SK-N-SH (cell line): ENCODE measurements around the gene STX2. TPM values are rescaled to one million over a fixed set of nuclear protein-coding genes. Genes with fewer than 3 reads are reported as not detected.

Experiments
- CTCF ChIA-PET: fragments of 300-600, 350-600 bp; formaldehyde crosslinking; extraction: SDS; loops from one replicate; lab custom pipeline; 2021; lab: Yijun Ruan, JAX
- POLR2A ChIA-PET: fragments of 350-600 bp; sonication (Branson Sonifier 250); formaldehyde crosslinking; extraction: SDS; loops from one replicate; lab custom pipeline; 2020; ENCODE audit warnings: antibody characterized with exemption, inconsistent platforms; lab: Yijun Ruan, JAX
- DNase-seq: peaks from one replicate; pipeline ENCODE4 v3.0.0; 2012
- H2AFZ ChIP-seq: fragments of 200-600 bp; sonication (generic); 2 replicates; pipeline ENCODE4 v1.8.1; 2016; ENCODE audit warnings: antibody characterized with exemption, mild to moderate bottlenecking, low read depth
- H3F3A ChIP-seq: fragments of 200-600 bp; sonication (generic); replicated peaks from 2 replicates; pipeline ENCODE3; 2016; ENCODE audit warnings: antibody characterized with exemption, mild to moderate bottlenecking; ENCODE audit not compliant: insufficient read depth
- H3K27ac ChIP-seq, 2 experiments: fragments of 200-500 bp in 1 of 2; fragments of 200-600 bp in 1 of 2; sonication (Bioruptor generic) in 1 of 2; sonication (generic), shearing (Covaris generic) in 1 of 2; 2 replicates each; pipeline versions ENCODE4 v1.5.1 to v1.6.1; 2014 to 2016; ENCODE audit warnings: low read depth in 2 of 2, inconsistent platforms in 1 of 2, low read length in 1 of 2, mild to moderate bottlenecking in 1 of 2, mixed read lengths in 1 of 2
- H3K27me3 ChIP-seq: fragments of 200-600 bp; sonication (generic), shearing (Covaris generic); 2 replicates; pipeline ENCODE4 v1.6.1; 2016; ENCODE audit warnings: mixed run types; ENCODE audit not compliant: insufficient read depth
- H3K36me3 ChIP-seq, 2 experiments: fragments of 200-500 bp in 1 of 2; fragments of 200-600 bp in 1 of 2; sonication (Bioruptor generic) in 1 of 2; sonication (generic) in 1 of 2; replicated peaks in 1 of 2; 2 replicates each; pipeline versions ENCODE3 to v1.5.1; 2014 to 2016; ENCODE audit warnings: low read length in 1 of 2, mild to moderate bottlenecking in 1 of 2; ENCODE audit not compliant: insufficient read depth in 2 of 2, control insufficient read depth in 1 of 2
- H3K4me1 ChIP-seq, 2 experiments: fragments of 200-500 bp in 1 of 2; fragments of 200-600 bp in 1 of 2; sonication (Bioruptor generic) in 1 of 2; sonication (generic), shearing (Covaris generic) in 1 of 2; 2 replicates each; pipeline versions ENCODE4 v1.5.1 to v1.6.1; 2014 to 2016; ENCODE audit warnings: low read depth in 1 of 2, low read length in 1 of 2, mixed run types in 1 of 2; ENCODE audit not compliant: insufficient read depth in 2 of 2, control insufficient read depth in 1 of 2
- H3K4me2 ChIP-seq: fragments of 200-600 bp; sonication (generic), shearing (Covaris generic); 2 replicates; pipeline ENCODE4 v1.6.1; 2017; ENCODE audit warnings: mixed run types
- H3K4me3 ChIP-seq, 2 experiments: fragments of 200-500 bp in 1 of 2; fragments of 200-600 bp in 1 of 2; sonication (Bioruptor generic) in 1 of 2; sonication (generic), shearing (Covaris generic) in 1 of 2; 2 replicates each; pipeline versions ENCODE4 v1.5.1 to v1.8.1; 2014 to 2016; ENCODE audit warnings: low read depth in 2 of 2, inconsistent platforms in 1 of 2, low read length in 1 of 2, mild to moderate bottlenecking in 1 of 2, mixed read lengths in 1 of 2, moderate library complexity in 1 of 2
- H3K79me2 ChIP-seq: fragments of 200-600 bp; sonication (generic); 2 replicates; pipeline ENCODE4 v1.8.1; 2017; ENCODE audit warnings: mild to moderate bottlenecking; ENCODE audit not compliant: insufficient read depth
- H3K9ac ChIP-seq: fragments of 200-600 bp; sonication (generic); 2 replicates; pipeline ENCODE4 v1.6.1; 2017; ENCODE audit warnings: mixed run types
- H3K9me2 ChIP-seq: fragments of 200-600 bp; sonication (generic); 2 replicates; pipeline ENCODE4 v1.6.1; 2017; ENCODE audit warnings: mixed run types
- H3K9me3 ChIP-seq: fragments of 200-600 bp; sonication (generic); 2 replicates; pipeline ENCODE4 v1.6.1; 2017; ENCODE audit warnings: mixed run types, mild to moderate bottlenecking, moderate library complexity
- H4K20me1 ChIP-seq: fragments of 200-600 bp; sonication (generic); 2 replicates; pipeline ENCODE4 v1.6.1; 2017; ENCODE audit warnings: mild to moderate bottlenecking, mixed run types; ENCODE audit not compliant: insufficient read depth
- CHD2 ChIP-seq: fragments of 150-350 bp; IDR thresholded peaks from 2 replicates; pipeline ENCODE4 v1.6.1; 2018; ENCODE audit warnings: low read length; ENCODE audit not compliant: partially characterized antibody
- EP300 ChIP-seq, 2 experiments: IDR thresholded peaks; 2 replicates each; pipeline versions ENCODE4 v1.4.0 to v1.6.1; 2012; ENCODE audit warnings: borderline replicate concordance in 1 of 2, low read depth in 1 of 2, low read length in 1 of 2
- EZH2phosphoT487 ChIP-seq: fragments of 200-600 bp; sonication (generic); IDR thresholded peaks from 2 replicates; pipeline ENCODE4 v1.6.1; 2017; ENCODE audit warnings: low read depth, mixed run types, mild to moderate bottlenecking, antibody characterized with exemption, moderate library complexity, borderline replicate concordance
- FOSL2 ChIP-seq: IDR thresholded peaks from 2 replicates; pipeline ENCODE4 v1.4.0; 2012; ENCODE audit warnings: low read depth, mild to moderate bottlenecking, moderate library complexity, borderline replicate concordance
- FOXM1 ChIP-seq: IDR thresholded peaks from 2 replicates; pipeline ENCODE4 v1.4.0; 2012; ENCODE audit warnings: low read depth, mild to moderate bottlenecking
- GABPA ChIP-seq: IDR thresholded peaks from 2 replicates; pipeline ENCODE4 v1.4.0; 2012; ENCODE audit warnings: low read depth, mild to moderate bottlenecking
- IRF3 ChIP-seq: fragments of 150-350 bp; IDR thresholded peaks from 2 replicates; pipeline ENCODE4 v1.6.1; 2016; ENCODE audit warnings: mild to moderate bottlenecking, low read depth, low read length
- MXI1 ChIP-seq: IDR thresholded peaks from 2 replicates; pipeline ENCODE4 v1.6.1; 2012; ENCODE audit warnings: mild to moderate bottlenecking, low read depth, low read length, improper control_type of control experiment
- NFIC ChIP-seq: IDR thresholded peaks from 2 replicates; pipeline ENCODE4 v1.4.0; 2012; ENCODE audit warnings: borderline replicate concordance
- PBX3 ChIP-seq: IDR thresholded peaks from 2 replicates; pipeline ENCODE4; 2012
- RCOR1 ChIP-seq: fragments of 150-350 bp; IDR thresholded peaks from 2 replicates; pipeline ENCODE4 v1.6.1; 2017; ENCODE audit warnings: antibody characterized with exemption, low read length
- REST ChIP-seq: IDR thresholded peaks from 2 replicates; pipeline ENCODE4 v1.6.1; 2012; ENCODE audit warnings: mild to moderate bottlenecking, low read depth, low read length, moderate library complexity
- RXRA ChIP-seq: IDR thresholded peaks from 2 replicates; pipeline ENCODE4 v1.4.0; 2012; ENCODE audit warnings: low read depth, mild to moderate bottlenecking, borderline replicate concordance
- SIN3A ChIP-seq: IDR thresholded peaks from 2 replicates; pipeline ENCODE4 v1.6.1; 2012; ENCODE audit warnings: low read depth, mild to moderate bottlenecking, low read length, moderate library complexity, borderline replicate concordance
- TAF1 ChIP-seq: IDR thresholded peaks from 2 replicates; pipeline ENCODE4 v1.6.1; 2012; ENCODE audit warnings: low read depth, mild to moderate bottlenecking, low read length, moderate library complexity, borderline replicate concordance
- TEAD4 ChIP-seq: IDR thresholded peaks from 2 replicates; pipeline ENCODE4 v1.4.0; 2012; ENCODE audit warnings: mild to moderate bottlenecking, borderline replicate concordance; ENCODE audit not compliant: insufficient read depth
- USF1 ChIP-seq: IDR thresholded peaks from 2 replicates; pipeline ENCODE4 v1.4.0; 2012; ENCODE audit warnings: low read depth, borderline replicate concordance
- USF2 ChIP-seq: fragments of 150-350 bp; IDR thresholded peaks from 2 replicates; pipeline ENCODE4 v1.6.1; 2017; ENCODE audit warnings: antibody characterized with exemption, low read length, low read depth, borderline replicate concordance
- YY1 ChIP-seq: IDR thresholded peaks from 2 replicates; pipeline ENCODE4 v1.4.0; 2012; ENCODE audit warnings: low read depth, mild to moderate bottlenecking
- WGBS: methylation state at CpG from one replicate; pipeline ENCODE4 v1.1.6; 2017; ENCODE audit warnings: low lambda C conversion rate; 5-methylcytosine and 5-hydroxymethylcytosine counted together
- polyA plus RNA-seq, 3 experiments: library from polyadenylated mRNA; depleted of rRNA; stranded (reverse); fragments of >200 nt; gene quantifications; 2 replicates each; pipeline ENCODE4 v1.2.3, GENCODE V29; 2012

STX2 gene
- polyA plus RNA-seq, 1 of the 3 experiments (the other 2 are of a cell fraction) = 25.1 TPM

- Histone ChIP-seq H3K4me1 (no peaks in the 10 kb centered on the region; a peak in 1 of 4 replicates), H3K36me3 (peaks cover 3 to 12% of the 10 kb centered on the region in 2 experiments), H4K20me1 (no peaks in the 10 kb centered on the region), H3K9me3 (peaks cover 8% of the 10 kb centered on the region; the same call in 1 of the 2 replicates), H3K27ac (no peak overlapping the region), H3K27me3 (no peaks in the 10 kb centered on the region), H3K9me2 (no peaks in the 10 kb centered on the region), H3F3A (no peaks in the 10 kb centered on the region), H3K9ac (no peak overlapping the region), H2AFZ (no peak overlapping the region), H3K79me2 (no peaks in the 10 kb centered on the region), H3K4me3 (no peak overlapping the region), H3K4me2 (no peak overlapping the region)
- POLR2A ChIA-PET = interaction anchor here (1.2 kb wide), 1 partner anchor 10 kb away, joined by 3 read pairs; no protein-coding TSS in a partner anchor
- CTCF ChIA-PET = interaction anchor here (0.7 to 0.9 kb wide), 2 partner anchors 15 to 448 kb away, joined by 3 to 4 read pairs; no protein-coding TSS in a partner anchor
- DNase-seq = no peak
- no peak for TF ChIP-seq CHD2
- no peak for TF ChIP-seq IRF3
- TF ChIP-seq EP300 (IDR thresholded peaks at IDR 0.05; ENCODE audit: borderline replicate concordance in 1 of 2, low read depth in 1 of 2, low read length in 1 of 2) = no peak
- TF ChIP-seq USF2 = no peak
- TF ChIP-seq RCOR1 = no peak
- no peak for TF ChIP-seq MXI1
- no peak for TF ChIP-seq EZH2phosphoT487
- 93% methylated on average over 19 of the region's 28 CpGs for WGBS
These were observed 58.0 kb downstream of the STX2 start for GRCh38 chr12:130780880-130781575.

GRCh38 chr12:130780325-130780724 is 58.7 kb downstream of the STX2 start:
- no peak overlapping the region for H2AFZ ChIP-seq
- H3K9ac ChIP-seq = no peak overlapping the region
- CTCF ChIA-PET = interaction anchor here (0.9 kb wide), 1 partner anchor 16 kb away, joined by 3 read pairs; no protein-coding TSS in a partner anchor
- 79% methylated on average over 7 of the region's 10 CpGs for WGBS
- peaks cover 7% of the 10 kb centered on the region; the same call in 1 of the 2 replicates for H3K9me3 ChIP-seq
- no peaks in the 10 kb centered on the region for H3K9me2 ChIP-seq
- H3K36me3 ChIP-seq = peaks cover 3 to 7% of the 10 kb centered on the region in 2 experiments
- H3K4me1 ChIP-seq = no peaks in the 10 kb centered on the region; a peak in 1 of 4 replicates
- H3K27ac ChIP-seq = no peak overlapping the region
- H3K4me3 ChIP-seq = no peak overlapping the region
- no peak overlapping the region for H3K4me2 ChIP-seq
- H3K79me2 ChIP-seq = no peaks in the 10 kb centered on the region
- H3F3A ChIP-seq = no peaks in the 10 kb centered on the region
- no peak for DNase-seq
- no peaks in the 10 kb centered on the region for H4K20me1 ChIP-seq
- POLR2A ChIA-PET = no interaction called here
- no peaks in the 10 kb centered on the region for H3K27me3 ChIP-seq
- TF ChIP-seq USF1 (no peak), TAF1 (no peak), GABPA (no peak), TEAD4 (no peak), FOXM1 (no peak), RCOR1 (no peak), REST (no peak), NFIC (no peak), SIN3A (no peak), RXRA (no peak), YY1 (no peak), PBX3 (no peak), FOSL2 (no peak)
